Measurements from ENCODE around the gene KIAA0513.

DNA sequence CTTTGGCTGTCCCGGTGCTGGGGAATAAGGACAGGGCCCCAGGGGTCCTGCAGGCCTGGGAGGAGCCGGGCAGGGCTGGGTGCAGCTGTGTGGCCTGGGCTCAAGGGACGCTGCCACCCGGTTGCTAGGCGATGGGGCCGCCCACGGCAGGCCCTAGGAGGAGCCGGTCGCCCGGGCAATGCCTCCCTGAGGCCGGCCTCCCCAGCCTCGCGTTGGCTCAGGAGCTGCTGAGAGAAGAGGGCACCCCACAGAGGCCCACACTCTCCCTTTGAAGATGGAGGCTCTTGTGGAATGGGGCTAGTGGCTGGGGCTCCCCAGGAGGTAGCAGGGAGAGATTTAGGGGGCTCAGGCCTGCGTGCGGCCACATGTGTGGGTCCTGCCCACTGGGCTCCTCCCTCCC lies 84.8 kb downstream of the KIAA0513 start, which contains the start of gene CIBAR2:
- TF ChIP-seq, protein P1, sequence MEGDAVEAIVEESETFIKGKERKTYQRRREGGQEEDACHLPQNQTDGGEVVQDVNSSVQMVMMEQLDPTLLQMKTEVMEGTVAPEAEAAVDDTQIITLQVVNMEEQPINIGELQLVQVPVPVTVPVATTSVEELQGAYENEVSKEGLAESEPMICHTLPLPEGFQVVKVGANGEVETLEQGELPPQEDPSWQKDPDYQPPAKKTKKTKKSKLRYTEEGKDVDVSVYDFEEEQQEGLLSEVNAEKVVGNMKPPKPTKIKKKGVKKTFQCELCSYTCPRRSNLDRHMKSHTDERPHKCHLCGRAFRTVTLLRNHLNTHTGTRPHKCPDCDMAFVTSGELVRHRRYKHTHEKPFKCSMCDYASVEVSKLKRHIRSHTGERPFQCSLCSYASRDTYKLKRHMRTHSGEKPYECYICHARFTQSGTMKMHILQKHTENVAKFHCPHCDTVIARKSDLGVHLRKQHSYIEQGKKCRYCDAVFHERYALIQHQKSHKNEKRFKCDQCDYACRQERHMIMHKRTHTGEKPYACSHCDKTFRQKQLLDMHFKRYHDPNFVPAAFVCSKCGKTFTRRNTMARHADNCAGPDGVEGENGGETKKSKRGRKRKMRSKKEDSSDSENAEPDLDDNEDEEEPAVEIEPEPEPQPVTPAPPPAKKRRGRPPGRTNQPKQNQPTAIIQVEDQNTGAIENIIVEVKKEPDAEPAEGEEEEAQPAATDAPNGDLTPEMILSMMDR (IDR thresholded peaks at IDR 0.05), result no peak
- TF ChIP-seq EZH2 (IDR thresholded peaks at IDR 0.05; ENCODE audit: borderline replicate concordance, insufficient read depth, low read depth, low read length, poor library complexity, severe bottlenecking), result no peak
